HG03135 (cell line): ENCODE results near the gene DAAM1.

Experiments used
- ATAC-seq: cut with Tn5 transposase; IDR thresholded peaks from one replicate; pipeline ENCODE4 v1.9.1; 2021; ENCODE audit warnings: mild to moderate bottlenecking, moderate library complexity; ENCODE audit not compliant: unreplicated experiment

The DAAM1 gene

DNA sequence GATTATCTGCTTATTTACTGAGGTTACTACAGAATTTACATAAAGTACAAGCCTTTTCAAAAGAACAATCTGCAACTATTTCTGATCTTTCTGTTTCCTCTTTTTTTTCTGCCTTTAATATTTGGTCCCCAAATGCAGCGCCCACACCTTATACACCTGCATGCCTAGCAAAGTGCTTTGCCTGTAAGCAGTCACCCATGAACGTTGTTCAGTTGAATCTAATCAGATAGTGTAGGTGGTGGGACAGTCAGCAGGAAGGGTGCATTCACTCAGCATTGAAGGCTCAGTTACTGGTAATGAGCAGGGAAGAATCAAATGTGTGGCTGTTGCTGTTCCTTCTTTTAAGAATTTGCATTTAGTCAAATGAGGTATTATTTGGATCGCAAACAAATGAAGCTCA is 168.3 kb downstream of the DAAM1 start:
- ATAC-seq, result peak; percentile 46

DNA sequence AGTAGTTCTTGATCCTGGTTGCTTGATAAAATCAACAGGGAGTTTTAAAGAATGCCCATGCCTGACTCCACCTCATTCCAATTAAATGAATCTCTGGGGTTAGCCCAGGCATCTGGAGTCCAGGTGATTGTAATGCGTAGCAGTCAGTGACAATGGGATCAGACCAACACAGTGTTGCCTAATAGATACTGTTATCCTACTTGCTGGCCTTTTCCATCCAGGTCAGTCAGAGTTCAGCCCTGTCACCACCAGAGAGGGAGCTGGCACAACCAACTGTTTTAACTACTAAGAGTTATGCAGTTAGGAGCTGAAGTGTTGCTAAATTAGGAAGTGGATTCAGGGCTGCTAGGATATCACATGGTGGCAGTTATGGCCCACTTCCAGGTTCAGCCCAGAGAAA is 169.6 kb downstream of the DAAM1 start:
- no peak for ATAC-seq

DNA sequence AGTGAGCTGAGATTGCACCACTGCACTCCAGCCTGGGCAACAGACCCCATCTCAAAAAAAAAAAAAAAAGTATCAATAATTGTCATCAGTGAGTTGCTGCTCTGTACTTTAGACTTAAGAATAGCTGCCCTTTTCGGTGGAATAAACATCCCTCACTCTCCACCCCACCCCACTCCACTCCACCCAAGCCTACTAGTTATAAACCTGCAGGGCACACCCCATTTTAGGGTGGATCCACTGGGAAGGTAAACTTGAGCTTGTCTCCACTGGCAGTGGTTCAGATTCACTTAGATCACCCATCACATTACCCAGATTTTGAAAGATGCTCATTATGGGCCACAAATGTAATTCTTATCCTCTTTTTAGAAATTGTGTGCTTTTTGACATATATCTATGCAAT is 170.3 kb downstream of the DAAM1 start:
- no peak for ATAC-seq

DNA sequence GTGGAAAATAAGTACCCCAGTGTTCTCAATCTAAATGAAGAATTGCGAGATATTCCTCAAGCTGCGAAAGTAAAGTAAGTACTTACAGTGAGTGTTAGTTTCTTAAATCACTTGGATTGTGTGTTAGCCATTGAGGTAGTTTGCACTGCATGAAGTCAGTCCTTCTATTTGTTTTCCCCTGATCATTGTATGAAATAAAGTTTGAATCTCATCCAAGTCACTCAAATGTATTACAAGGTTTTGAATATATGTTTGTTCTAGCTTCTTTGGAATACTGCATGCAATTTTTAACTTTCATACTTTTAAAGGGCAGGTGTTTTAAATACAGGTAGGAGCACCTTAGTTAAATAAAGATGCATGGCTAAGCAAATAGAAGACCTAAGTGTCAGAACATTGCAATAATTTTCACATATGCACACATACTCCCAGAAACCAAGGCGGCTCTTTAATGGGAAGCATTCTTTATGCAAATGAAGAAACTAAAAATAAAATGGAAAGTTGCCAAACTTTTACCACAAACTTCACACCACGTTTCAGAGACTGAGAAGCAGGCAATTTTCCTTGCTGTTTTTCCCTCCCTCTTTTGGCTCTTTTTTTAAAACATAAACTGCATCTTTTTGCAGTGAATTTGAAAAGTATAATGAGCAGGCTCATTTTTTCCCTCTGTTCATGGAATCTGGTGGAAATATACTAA is 171.1 kb downstream of the DAAM1 start:
- no peak for ATAC-seq

DNA sequence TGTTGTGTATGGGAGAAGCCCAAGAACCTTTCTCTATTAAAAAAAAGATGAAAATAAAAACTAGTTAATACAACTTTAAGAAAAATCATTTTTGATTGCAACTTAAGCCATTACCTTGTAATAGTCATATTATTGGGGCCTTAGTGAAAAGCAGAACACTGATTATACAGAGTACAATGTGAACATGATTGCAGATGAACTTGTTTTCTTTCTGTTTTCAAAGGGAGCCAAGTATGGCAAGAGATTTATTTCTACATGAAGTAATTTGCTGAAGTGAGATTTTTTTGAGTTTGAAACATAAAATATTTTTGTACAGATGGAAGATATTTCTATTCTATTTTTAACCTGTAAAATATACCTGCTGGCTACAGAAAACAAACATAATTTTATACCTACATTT is 171.8 kb downstream of the DAAM1 start:
- no peak for ATAC-seq

DNA sequence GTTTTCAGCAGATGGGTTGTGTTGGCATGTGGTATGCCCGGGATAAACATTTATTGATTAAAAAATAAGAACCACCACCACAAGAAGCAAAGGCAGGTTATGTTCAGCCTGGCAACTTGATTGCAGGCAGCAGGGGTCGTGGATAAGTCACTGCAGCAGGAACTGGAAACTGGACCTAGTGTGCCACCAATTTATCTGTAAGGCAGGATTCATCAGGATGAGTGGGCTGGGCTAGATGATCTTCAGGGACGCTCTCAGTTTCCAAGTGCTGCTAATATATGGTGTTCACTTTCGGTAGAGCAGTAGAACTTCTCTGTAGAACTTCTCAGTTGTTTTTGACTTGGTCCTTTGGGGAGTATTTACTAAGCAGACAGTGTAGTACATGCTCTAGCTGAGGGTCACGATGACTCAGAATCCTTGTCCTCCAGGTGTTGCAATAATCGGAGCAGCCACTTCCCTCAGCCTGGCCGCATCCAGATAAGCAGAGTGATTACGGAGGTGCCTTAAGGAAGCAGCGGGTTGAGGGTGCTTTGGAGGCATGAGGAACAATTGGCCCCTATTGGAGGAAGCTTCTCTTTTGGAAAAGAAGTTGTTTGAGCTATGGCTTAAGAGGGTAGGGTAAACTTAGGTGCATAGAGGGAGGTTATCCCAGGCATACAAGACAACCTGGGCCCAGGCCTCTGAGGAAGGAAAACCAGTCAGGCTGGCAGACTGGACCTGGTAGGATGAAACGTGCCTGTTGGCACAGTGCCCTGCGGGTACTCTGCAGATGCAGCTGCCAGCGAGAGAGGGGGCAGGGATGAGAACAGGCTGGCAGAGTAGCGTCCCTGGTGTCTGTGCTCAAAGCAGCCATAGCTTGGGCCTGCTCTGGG is 172.7 kb downstream of the DAAM1 start:
- ATAC-seq, result no peak

DNA sequence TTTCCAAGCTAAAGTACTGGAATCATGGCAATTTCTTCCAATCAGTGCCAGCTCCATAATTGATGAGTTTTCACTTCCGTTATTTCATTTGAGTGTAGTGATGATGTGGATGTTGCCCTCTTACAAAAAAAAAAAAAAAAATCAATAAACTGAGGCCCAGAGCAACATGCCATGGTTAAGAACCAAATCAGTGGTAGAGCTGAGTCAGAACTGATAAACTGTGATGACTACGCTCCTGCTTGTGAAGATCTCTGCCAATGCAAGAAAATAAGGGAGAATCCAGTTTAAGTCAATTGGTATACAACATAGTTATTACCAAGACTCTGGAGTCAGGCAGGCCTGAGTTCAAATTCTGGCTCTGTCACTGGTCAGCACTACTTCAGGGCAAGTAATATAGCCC is 174.0 kb downstream of the DAAM1 start:
- ATAC-seq, result no peak

DNA sequence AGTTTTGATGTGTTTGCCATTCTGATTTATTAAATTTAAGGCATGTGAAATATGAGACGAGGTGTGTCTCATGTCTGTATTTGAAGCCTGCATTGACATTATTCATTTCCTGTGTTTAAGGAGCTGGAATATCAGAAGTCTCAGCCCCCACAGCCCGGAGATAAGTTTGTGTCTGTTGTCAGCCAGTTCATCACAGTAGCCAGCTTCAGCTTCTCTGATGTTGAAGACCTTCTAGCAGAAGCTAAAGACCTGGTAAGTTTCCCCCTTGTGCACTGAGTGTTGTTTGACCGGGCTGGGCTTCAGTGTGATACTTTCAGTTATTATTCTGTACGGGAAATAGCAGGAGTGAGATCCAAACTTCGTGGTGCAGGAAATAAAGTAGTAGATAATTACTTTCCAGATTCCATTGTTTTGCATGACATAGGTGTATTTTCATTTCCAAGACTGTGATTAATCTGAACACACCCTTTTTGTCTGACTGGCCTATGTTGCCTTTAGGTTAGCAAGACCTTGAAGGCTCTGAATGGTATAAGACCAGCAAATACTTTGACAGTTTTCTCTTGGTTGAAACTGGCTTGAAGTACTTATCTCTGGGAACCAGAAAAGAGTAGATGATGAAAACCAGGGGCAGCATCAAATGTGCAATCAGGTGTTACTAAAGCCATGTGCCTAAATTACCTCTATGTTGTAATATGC is 175.2 kb downstream of the DAAM1 start:
- ATAC-seq, result no peak

DNA sequence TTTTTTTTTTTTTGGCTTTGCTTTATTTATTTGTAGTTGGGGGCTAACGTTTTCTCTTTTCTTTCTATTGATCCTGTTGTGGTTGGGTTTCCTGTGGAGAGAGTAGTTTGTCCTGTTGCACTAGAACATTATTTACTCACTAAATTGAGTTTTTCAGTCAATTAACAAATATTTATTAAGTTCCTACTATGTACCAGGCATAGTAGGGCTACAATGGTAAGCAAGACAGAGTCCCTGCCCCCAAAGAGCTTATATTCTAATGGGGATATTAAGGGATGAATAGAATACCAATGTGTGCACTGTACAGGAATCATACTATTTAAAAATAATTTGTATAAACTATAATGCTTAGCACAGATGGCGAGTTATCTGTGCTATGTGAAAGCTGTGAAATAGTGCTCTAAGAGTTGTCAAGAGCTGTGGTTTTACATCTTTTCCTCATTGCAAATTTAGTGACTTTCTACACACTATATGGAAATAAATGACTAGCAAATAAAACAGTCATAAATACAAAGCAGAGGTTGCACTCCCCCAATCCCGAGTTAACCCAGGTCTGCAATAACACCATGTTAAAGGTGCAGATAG is 181.8 kb downstream of the DAAM1 start:
- no peak for ATAC-seq

DNA sequence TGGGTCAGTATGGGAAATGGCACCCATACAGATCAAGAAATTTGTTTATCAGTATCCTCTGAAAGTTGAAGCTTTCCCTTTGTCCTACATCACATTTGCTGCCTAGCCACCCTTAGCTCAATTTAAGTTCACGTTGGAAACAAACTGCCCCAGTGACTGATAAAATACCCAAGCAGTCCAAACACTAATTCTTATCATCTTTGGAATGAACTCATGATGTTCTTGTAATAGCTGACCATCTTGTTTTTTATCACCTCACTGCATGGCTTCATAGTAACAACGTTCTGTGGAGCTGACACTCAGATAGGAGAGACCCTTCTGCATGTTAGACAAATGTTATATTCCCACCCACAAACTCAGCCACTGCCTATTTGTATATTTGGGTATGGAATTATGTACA is 183.3 kb downstream of the DAAM1 start:
- no peak for ATAC-seq

DNA sequence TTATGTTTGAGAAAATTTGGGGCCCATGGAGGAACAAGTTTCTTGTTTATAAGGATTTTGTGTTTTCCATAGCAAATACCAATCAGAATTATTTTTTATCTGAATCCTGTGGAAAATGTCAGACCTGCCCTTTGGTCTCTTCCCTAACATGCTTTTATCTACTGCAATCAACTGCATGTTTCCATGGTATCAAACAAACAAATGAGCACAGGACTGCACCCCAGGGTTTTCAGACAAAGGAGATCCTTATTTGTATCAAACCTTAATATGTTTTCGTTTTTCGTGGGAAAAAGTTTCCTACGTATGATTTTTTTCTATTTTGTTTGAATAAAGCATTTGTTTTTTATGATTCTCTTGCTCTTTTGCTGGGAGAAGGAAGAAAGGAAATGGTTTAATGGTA is 185.6 kb downstream of the DAAM1 start:
- ATAC-seq, result no peak

DNA sequence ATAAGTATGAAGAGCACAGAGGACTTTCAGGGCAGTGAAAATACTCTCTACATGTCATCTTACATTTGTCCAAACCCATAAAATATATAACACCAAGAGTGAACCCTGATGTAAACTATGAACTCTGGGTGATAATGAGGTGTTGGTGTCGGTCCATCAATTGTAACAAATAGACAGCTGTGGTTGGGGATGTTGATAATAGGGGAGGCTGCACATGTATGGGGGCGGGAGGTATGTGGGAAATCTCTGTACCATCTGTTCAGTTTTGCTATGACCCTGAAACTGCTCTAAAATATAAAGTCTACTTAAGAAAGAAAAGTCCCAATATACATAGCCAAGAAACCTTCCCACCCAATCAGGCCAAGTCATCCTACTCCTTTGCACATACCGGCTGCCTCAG is 188.2 kb downstream of the DAAM1 start:
- ATAC-seq, result no peak

DNA sequence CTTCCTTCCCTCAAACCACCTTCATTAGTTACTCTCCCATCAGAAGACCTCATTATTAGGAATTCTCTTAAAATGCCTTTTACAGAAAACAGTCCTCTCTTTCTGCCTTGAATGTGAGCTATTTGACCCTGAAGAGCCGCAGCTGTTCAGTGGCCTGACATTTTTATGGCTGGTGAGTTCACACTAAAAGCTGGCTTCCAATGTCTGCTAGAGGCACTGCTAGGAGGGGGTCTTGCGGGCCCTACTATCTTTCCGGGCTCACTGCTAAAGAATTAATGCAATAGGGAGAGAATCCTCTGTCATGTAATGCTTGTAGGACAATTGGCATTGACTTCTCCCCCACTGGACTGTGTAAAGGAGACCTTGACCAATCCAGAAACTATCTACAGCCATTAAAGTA is 189.0 kb downstream of the DAAM1 start:
- ATAC-seq, result no peak

DNA sequence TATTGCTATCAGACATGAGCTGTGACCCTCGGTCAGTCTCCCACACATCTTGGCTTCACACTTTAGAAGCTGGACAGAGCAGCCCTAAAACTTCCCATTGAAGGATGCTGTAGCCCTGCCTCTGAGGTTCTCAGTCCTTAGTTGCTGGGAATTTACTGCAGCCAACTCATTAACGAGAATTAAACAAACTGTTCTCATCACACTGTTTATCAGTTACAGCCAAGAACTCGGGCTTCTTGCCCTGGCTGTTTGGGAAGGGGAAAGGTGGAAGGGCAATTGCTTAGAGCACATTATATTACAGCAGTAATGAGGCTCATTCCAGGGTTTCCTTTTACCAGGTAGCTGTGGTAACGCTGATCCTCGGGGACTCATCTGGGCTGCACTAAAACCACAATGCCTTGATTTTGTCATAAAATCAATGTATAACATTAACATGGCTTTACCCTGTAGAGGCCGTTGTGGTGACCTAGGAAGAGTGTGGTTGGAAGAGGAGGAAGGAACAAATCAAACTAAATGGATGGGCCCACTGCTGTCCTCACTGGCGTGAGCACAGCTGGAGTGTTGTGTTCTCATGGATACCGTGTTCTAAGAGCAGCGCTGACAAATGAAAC is 189.6 kb downstream of the DAAM1 start:
- ATAC-seq, result no peak

DNA sequence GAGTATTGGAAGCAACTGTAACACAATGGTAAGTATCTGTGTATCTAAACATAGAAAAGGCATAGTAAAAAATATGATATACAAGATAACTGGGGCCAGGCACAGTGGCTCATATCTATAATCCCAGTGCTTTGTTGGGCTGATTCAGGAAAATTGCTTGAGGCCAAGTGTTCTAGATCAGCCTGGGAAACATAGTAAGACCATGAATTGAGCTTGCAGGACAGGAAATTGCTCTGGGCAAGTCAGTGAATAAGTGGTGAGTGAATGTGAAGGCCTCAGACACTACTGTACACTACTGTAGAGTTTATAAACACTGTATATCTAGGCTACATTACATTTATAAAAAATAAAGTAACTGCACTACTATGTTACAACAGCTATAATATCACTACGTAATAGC is 201.5 kb downstream of the DAAM1 start:
- ATAC-seq, result no peak

DNA sequence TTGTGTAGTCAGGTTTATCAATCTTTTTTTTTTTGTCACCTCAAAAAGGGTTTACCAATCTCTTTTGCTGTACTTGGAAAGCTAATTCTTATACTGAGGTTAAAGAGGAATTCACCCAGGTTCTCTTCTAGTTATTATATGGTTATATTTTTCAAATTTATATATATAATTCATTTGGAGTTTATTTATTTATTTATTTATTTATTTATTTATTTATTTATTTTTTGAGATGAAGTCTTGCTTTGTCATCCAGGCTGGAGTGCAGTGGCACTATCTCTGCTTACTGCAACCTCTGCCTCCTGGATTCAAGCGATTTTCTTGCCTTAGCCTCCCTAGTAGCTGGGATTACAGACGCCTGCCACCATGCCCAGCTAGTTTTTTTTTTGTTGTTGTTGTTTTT is 202.9 kb downstream of the DAAM1 start:
- no peak for ATAC-seq

DNA sequence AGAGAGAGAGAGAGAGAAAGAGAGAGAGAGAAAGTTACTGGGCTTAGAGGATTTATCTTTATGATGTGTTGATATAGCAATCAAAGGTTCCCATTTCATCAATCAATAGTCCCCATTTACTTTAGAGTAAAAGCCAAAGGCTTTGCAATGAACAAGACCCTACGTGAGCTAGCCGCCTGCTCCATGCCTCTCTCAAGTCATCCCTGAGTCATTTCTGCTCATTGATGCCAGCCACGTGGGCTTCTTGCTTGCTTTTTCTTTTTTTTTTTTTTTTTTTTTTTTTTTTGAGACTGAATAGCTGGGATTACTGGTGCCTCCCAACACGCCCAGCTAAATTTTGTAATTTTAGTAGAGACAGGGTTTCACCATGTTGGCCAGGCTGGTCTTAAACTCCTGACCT is 205.8 kb downstream of the DAAM1 start:
- no peak for ATAC-seq

DNA sequence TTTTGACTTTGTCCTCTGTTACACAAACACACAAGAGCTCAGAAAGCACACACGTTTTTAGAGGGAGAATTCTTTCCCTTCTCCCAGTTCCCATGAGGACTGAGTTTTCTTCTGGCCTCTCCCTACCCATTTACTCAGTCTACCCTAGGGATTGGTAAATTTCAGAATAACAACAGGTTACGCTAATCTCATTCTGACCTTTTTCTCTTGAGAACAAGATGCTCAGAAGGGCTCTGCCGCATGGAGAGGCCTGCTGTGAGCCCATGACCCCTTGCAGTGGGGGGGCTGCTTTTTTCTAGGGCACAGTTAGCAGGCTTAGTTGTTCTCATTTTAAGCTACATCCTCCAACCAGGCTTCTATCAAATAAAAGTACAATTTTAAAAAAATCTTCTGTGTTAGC is 207.2 kb downstream of the DAAM1 start:
- no peak for ATAC-seq

DNA sequence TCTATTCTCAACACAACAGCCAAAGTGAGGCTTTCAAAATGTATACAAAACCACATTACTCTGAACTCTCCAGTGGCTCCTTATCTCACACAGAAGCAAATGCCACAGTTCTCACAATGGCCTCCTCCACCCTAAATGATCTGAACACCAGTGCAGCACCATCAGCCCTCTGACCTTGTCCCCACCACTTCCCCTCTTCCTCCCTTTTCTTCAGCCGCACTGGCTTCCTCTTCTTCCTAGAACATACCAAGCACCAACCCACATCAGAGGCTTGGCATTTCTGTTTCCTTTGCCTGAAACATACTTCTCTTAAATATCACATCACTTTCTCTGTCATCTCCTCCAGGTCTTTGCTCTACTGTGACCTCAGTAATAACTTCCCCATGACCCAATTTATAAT is 210.4 kb downstream of the DAAM1 start:
- no peak for ATAC-seq

DNA sequence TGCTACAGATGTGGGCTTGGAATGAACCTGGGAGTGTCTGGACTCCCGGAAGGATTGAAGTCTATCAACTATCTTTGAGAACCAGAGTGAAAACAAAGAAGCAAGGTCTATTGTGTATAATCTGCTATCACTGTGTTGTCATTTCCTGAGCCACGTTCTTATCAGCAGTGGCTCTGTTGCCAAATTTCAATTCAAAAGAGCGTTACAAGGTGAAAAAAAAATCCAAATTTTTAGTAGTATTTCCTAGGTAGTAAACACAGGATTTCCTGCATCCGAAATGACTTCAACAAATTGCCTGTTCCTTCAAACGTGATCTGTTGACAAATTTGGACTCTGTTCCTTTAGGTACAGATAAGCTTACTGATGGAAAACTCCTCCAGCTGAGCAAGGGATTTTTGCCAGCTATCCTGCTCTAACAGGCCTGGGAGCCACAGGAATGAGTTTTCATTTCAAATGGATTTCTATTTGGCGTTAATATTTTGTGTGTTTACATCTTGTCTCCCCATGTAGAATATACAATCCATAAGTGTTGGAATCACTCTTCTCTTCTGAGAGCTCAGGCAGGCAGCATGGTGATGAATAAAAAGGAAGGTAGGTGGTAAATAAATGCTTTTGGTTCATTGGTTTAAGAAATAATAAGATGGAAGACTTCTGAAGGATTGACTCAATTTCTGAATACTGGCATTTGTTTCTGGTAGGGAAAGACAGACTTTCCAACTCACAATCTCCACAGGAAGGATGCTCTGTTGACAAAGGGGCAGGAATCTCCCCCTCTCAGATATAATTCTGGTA is 218.2 kb downstream of the DAAM1 start:
- no peak for ATAC-seq
